Esophagus squamous epithelium (tissue), 4 donors: Measurements from ENCODE around the gene RNF113B.

Experiments
- CTCF ChIP-seq, 6 experiments: fragments of 450-650 bp in 4 of 6; fragments of 200-600 bp in 2 of 6; sonication (generic) in 2 of 6; IDR thresholded peaks; one replicate each; pipeline ENCODE4 v1.5.1; 2016 to 2019; ENCODE audit warnings: antibody characterized with exemption in 6 of 6, mild to moderate bottlenecking in 4 of 6, moderate library complexity in 4 of 6
- POLR2A ChIP-seq, 4 donors: fragments of 450-650 bp; IDR thresholded peaks; one replicate each; pipeline ENCODE4 v1.6.1; 2017; ENCODE audit warnings: antibody characterized with exemption in 4 of 4, mild to moderate bottlenecking in 4 of 4, moderate library complexity in 3 of 4

DNA sequence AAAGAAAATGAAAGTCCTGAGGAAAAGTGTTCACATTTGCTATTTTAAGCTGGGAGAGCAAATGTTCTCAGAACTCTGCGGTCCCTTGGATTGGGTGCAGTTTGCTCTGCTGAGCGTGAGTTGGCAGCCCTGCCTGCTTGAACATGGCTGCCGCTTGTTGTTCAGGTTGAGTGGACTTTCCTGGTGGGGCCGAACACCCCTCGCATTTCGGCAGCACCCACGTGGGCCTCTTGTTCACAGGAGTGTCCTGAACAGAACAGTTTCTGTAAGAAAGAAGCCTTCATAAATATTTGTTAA, 10.8 kb upstream of the RNF113B start:
- TF ChIP-seq CTCF (IDR thresholded peaks at IDR 0.05) (no peak), POLR2A (IDR thresholded peaks at IDR 0.05) (no peak)
